GM18508 (cell line): Measurements from ENCODE around the gene ANO7.

Source experiments
- ATAC-seq: cut with Tn5 transposase; IDR thresholded peaks from one replicate; pipeline ENCODE4 v1.9.1; 2021; ENCODE audit warnings: moderate number of reproducible peaks; ENCODE audit not compliant: insufficient read depth, unreplicated experiment

The ANO7 gene

DNA sequence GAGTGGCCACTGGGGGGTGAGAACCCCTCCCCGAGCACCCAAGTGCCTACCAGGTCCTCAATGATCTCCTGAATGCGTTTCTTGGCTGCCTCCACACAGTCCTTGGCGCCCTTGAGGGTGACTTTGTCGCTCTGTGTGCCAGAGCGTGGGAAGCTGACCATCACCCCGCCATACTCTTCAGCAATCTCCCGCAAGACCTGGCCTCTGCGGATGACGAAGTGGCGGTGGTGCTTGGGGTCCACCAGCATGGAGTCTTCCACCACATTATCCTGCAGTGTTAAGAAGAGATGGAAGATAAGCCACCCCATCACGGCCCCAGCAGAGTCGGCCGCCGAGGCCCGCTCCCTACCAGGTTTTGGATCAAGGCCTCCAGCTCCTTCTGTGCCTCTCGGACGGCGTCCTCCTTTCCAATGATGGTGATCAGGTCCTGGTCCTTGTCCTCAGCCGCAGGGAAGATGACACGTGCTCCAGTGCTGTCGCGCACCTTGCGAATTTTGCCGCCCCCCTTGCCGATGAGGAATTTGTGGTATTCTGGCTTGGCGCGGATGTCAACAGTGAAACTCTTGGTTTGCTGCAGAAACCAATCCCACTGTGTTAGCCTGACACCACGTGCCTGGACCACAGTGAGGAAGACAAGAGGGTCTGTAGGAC, 51.2 kb downstream of the ANO7 start:
- no peak for ATAC-seq

DNA sequence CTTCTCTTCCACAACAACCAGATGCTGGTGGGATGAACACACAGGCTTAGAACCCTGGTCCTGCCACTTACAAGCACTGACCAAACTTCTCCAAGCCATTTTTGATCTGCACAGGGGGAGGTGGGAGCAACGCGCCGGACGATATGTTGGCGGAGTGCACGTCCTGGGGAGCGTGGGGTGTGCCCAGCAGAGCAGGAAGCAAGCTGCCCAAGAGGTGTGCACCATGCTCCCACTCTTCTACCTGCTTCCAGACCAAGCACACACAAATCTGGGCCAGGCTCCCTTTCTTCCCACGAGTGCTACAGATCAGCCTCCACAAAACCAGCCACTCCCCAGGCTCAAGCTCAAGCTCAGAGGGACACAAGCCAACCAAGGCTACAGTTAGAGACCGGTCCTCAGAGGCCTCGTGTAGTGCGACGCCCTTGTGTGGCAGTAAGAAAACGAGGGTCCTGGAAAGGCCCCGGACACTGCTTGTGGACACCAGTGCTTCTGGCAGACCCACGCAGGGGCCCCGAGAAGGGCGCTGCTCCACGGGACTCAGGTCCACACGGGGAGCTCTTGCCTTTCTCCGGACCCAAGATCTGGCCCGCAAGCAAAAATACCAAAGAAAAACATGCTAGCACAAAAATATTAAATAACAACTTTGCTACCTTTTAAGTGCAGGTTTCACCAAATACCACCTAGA, 52.0 kb downstream of the ANO7 start:
- no peak for ATAC-seq

DNA sequence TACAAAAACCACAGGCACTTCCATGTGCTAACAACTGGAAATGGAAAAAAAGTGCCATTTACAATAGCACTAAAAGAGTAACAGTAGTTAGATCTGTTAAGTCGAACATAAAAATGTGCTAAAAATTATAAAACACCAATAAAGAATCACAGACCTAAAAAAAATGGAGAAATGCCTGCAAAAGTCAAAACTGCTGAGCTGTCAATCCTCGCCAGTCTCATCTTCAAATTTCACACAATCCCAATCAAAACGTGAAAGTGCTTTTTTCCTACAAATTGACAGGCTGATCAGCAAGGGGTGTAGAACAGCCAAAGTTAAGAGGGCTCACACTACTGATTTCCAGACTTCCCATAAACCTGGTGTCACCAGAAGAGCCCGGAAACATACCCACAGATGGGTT, 53.2 kb downstream of the ANO7 start:
- no peak for ATAC-seq

DNA sequence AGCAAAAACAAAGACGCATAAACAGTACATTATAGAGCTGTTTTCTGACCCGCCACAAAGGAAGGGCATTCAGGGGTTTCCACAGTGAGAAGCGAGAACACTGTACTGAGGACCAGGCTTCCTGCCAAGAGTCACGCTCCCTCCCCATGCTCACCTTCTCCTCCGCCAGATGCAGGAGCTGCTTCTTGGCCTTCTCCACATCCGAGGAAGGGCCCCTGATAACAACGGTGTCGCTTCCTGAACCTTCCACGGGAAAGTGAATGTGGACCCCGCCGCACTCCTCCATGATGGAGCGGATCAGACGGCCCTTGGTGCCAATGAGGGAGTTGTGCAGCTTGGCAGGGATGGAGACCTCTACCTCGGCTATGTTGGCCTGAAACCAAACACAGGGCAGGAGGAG, 53.8 kb downstream of the ANO7 start:
- ATAC-seq: no peak

DNA sequence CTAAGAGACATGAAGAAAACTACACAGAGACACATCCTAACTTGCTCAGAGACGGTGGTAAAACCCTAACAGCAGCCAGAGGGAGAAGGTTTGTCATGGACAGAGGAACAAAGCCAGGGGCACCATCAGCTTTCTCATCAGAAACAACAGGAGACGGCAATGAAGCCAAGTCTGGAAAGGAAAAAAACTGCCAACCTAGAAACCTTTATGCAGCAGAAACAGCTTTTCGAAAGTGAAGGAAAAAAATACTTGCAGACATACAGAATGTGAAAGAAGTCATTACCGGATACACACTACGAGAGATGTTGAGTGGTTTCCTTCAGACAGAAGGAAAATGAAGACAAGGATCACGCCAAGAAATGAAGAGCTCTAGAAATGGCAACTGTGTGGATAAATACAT, 55.9 kb downstream of the ANO7 start:
- ATAC-seq: no peak

DNA sequence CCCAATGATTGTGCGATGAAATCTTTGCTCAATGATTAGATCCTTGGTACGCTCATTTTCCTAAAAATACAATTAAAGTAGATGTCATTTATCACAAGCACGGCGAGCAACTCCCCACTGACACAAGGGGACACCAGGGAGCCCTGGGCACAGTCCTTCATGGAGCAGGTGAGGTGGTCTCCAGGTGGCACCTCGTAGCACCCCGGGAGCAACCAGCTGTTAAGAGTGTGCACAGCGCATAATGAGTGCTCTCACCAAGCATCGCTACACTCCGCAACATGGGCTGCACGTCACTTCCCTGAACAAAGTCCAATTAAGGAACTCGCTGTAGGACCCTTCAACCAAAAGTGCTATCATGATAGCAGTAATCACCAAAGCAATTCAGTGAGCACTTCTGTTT, 59.8 kb downstream of the ANO7 start:
- ATAC-seq: no peak

DNA sequence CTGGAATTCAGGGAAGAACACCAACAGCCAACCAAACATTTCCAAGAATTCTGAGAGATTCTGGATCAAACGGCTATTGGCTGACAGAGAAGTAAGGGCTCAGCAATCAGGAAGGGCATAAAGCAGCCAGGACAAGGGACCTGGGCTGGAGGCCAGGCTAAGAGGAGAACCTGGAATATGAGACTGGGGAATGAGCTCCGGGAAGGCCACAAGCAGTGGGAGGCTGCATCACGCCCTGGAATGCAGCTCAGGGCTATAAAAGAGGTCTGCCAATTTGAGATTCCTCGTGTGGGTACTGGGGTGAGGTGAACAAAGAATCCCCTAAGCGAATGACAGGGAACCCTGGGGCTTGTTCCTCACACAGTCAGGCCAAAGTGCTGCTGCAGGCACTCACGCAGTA, 60.4 kb downstream of the ANO7 start:
- no peak for ATAC-seq

DNA sequence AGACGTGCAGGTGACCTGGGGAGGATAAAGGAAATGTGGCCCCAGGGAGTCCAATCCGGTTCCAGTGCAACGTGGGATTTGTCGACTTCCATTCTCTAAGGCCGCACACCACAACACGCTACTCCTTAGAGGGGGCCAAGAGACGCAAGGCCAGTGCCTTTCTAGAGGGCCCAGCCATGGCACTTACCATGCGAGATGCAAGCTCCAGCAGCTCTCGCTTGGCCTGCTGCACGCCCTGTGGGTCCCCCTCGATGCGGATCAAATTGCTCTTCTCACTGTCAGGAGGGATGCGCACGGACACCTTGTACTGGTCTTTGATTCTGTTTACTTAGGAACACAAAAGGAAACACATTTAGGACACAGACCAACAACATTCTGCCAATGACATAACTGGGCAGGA, 61.2 kb downstream of the ANO7 start:
- no peak for ATAC-seq

DNA sequence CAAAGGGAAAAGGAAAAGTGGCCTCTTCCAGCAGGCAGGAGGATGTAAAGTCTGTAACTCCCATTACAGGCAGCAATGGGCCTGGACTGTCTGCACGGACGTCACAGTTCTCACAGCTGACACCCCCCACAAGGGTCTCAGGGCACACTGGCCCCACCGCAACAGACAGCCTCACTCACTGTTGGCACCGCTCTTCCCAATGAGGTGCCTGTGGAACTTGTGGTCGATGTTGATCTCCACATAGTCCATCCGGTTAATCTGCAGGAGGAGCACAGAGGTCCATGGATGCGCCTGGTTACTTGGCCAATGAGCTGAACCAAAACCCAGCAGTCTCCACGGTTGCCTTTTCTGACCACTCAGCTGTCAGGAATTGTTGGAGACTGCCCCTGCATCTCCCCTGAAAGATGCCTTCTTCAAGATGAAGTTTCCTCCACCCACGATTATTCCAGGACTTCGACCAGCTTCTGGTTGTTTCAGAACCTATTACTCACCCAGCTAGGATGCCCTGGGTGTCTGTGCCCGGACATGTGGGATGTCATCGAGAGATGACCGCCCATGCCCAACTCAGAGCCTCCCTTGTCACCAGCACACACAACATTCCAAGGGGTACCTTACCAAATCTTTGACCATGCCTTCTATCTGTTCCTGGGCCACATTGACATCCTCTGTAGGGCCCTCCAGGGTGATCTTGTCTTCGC, 64.5 kb downstream of the ANO7 start:
- no peak for ATAC-seq

DNA sequence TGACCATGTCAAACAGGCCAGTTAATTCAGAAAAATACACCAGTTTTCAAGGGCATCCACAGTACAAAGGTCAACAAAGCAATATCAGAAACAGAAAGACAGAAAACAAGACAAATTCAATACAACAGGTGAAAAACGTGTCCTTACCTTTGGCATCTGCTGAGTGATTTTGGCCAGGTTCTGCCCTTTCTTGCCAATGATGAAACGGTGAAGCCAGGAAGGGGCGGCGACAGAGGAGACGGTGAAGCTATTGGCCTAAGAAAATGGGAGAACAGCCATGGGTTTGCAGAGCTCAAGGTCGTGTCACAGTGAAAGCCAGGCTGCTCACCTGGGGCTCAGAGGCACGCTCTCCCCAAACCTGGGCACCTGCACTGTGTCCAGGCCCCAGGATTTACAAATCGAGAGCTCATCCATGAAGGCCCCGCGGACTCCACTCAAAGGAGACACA, 66.5 kb downstream of the ANO7 start:
- ATAC-seq: no peak

DNA sequence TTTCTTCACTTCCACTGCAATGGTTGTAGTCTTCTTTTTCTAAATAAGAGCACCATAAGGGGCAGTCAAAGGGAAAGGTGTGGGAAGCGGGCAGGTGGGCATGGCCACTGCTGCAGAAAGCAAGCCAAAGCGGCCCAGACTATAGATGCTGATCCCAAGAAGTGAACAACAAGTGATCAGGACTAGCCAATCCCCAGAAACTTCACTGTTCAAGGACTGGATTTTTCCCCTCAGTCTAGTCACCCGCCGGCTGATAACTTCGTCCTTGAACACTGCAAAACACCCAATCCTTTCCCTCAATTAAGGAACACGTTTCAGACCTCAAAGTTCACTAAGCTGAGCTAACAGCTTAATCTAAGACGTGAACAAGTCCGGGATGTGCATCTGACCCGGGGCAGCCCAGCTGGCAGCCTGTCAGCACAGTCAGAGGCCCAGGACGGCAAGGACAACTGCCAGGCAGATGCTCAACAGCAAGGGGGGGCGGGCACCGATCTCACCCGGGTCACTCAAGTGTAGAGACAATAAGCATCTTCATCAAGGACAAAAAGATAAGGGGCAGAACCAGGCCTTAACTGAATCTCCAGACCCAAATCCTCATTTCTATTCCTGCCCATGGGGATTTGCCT, 67.2 kb downstream of the ANO7 start:
- ATAC-seq: no peak

DNA sequence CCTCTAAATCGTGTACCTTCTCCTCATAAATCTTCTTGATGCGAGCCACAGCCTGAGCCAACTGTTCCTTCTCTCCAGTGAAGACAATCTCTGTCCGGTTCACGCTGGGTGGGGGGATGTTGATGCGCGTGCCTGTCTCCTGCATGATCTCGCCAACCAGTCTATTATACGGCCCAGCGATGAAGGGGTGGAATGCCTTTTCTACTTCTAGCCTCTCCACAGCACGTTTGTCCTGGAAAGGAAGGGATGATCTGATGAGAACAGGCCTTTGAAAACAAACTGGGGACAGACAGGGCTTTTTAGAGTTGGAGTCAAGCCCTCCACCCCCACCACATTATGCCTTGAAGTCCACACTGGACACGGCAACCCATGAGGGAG, 67.7 kb downstream of the ANO7 start:
- ATAC-seq: no peak

DNA sequence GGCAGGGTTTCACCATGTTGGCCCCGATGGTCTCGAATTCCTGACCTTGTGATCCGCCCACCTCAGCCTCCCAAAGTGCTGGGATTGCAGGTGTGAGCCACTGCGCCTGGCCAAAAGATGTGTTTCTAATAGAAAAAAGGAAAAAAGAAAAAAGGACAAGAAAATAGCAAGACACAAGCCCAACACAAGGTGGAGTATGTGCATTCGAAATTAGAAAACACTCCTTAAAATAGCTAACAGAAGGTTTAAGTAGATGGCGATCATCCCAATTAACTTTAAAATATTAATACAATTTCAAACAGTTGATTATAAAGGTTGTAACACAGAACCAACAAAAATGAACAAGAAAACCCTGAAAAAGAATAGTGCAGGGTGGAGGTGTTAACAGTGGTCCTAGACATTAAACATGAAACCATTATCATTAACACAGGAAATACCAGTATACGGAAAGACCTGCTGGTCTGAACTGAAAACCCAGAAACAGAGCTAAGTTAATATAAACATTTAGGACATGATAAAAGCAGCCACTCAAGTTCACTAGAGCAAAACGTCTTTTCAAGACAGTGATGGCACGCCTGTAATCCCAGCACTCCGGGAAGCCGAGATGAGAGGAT, 69.0 kb downstream of the ANO7 start:
- ATAC-seq: no peak

DNA sequence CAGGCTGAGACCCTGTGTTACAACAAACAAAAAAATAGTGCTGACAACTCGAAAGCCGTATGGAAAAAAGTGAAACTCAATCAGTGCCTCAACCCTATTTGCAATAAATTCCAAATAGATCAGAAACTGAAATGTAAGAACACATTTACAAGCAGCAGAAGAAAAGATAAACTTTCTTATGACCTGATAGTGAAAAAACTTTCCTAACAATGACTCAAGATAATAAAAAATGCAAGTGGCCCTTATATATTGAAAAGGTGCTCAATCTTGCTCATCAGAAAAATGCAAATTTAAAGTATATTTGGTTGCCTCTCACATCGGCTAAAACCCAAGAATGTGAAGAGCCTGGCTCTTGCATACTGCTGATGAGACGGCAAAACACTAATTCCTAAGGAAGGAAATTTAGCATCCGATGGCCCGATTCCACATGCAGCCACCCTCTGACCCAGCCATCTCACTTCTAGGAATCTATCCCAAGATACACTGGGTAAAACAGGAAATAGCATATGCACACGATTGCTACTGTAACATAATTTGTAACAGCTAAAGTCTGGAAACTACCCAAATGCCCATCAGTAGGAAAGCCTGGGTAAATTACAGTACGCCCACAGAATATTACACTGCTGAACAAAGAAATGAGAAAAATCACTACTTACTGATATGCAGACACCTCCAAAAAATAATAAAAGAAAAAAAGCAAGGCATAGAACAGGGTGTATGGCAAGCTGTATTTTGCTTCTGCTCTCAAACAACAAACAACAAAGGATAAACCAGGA, 70.2 kb downstream of the ANO7 start:
- no peak for ATAC-seq

DNA sequence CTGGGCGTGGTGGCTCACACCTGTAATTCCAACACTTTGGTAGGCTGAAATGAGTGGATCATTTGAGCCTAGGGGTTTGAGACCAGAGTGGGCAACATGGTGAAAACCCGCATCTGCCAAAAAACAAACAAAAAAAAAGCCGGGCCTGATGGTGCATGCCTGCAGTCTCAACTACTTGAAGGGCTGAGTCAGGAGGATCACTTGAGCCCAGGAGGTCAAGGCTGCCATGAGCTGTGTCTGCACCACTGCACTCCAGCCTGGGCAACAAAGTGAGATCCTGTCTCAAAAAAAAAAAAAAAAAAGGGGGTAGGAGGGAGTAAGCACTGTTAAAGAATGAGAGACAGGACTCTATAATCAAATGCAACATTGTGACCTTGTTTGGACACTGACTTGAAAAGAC, 72.4 kb downstream of the ANO7 start:
- no peak for ATAC-seq

DNA sequence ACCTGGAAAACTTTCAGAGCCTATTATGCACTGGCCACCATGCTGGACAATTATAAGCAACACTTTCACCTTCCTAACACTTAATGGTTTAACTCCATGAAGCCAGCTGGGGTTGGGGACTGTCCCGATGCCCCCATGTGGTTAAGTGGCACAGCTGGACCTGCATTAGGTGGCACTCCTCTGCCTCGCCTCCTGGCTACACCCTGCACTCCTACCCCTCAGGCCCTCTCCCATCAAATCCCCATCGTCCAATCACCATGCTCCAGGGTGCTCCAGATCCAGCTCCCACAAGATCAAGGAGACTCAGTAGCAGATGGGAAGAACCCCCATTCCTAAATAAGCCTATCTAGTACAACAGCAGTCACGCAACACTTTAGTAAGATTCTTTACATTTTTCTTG, 73.2 kb downstream of the ANO7 start:
- no peak for ATAC-seq

DNA sequence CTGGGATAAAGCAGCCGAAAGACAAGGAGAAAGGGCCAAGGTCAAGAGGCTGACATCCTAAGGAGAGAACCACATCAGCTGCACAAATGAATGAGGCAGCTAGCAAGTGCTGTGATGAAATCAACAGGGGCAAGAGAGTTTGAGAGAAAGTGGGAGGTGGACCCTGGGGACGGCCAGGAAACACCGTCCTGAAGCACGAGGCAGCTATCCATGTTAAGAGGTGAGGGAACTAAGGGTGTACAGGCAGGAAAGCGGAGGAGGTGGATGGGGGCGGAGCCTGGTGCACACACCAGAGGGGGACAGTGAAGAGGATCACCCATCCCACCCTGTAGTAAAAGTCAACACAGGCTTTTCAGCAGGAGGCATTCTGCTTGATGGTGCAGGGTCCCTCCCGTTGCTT, 74.6 kb downstream of the ANO7 start:
- ATAC-seq: no peak

DNA sequence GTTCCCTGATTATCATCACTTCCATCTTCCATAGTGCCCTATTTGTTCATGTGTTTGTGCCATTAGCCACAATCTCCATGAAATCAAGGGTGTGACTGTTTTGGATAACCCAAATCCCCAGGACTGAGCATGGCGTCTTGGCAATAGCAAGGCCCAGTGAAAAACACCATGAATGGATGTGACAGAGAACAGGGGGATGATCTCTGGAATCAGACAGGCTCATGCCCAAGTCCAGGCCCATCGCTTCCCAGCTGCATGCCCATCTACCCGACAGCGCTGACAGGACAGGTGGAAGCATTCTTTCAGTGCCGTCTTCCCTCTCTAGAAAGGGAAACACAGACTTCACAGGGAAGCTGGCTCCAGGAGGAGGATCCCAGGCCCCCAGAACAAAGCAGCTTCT, 77.0 kb downstream of the ANO7 start:
- ATAC-seq: no peak

DNA sequence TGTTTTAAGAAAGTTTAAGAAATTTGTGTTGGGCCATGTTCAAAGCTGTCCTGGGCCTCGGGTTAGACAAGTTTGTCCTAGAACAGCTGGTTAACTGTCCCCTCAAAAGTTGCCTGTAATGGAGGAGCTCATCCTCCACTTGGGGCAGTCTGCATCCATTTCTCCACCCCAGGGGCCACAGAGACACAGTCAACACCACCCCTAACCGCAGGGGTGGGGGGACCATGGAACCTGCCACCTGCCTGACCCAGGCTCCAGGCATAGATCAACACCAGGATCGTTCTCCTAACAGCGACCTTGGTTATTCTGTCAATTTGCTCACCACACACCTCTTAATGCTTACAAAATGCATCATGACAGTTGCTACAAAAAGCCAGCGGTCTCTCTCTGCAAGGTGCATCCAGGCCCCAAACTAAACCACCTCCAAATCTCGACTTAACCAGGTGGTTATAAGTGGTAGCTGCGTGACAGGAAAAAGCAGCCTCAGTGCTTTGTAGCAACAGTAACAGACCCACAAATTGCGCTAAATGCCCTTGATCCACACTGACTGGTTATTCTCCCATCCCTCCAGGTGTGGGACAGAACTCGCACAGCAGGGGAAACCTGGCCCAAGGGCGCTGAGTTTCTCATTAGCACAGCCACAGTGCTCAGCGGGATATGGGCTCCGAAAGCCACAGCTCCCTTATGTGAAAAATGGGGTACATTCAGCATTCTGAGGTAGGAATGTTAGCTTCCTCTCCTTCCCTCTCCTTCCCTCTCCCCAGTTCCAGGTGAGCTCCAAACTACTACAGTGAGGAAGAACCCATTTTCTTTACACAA, 79.0 kb downstream of the ANO7 start:
- ATAC-seq: no peak
